Uterus (tissue), 4 donors: ENCODE results near the gene SGSM2. TPM values are rescaled to one million over a fixed set of nuclear protein-coding genes. Genes with fewer than 3 reads are reported as not detected.

Experiments
- DNase-seq, 2 donors: peaks; one replicate each; pipeline ENCODE4 v3.0.0-alpha.2; 2019 to 2020
- H3K27ac ChIP-seq, 2 donors: fragments of 200-600 bp; sonication (generic); 1 replicate in 1 of 2; 2 replicates in 1 of 2; pipeline ENCODE4 v1.5.1; 2016 to 2018
- H3K27me3 ChIP-seq, 2 donors: fragments of 200-600 bp; sonication (generic); one replicate each; pipeline ENCODE4 v1.5.1; 2018 to 2019; ENCODE audit warnings: control low read depth in 1 of 2
- H3K36me3 ChIP-seq, 2 donors: fragments of 200-600 bp; sonication (generic); one replicate each; pipeline ENCODE4 v1.5.1; 2019; ENCODE audit warnings: control low read depth in 1 of 2
- H3K4me1 ChIP-seq, 2 donors: fragments of 200-600 bp; sonication (generic); one replicate each; pipeline ENCODE4 v1.5.1; 2018 to 2019; ENCODE audit warnings: control low read depth in 1 of 2
- H3K4me3 ChIP-seq, 2 donors: fragments of 200-600 bp; sonication (generic); 1 replicate in 1 of 2; 2 replicates in 1 of 2; pipeline ENCODE4 v1.5.1; 2018 to 2019; ENCODE audit warnings: mild to moderate bottlenecking in 1 of 2
- H3K9me3 ChIP-seq, 2 donors: fragments of 200-600 bp; sonication (generic); one replicate each; pipeline ENCODE4 v1.5.1; 2019; ENCODE audit warnings: control low read depth in 1 of 2
- CTCF ChIP-seq, 4 experiments: fragments of 200-600 bp in 2 of 4; fragments of 450-650 bp in 2 of 4; sonication (generic) in 2 of 4; IDR thresholded peaks; one replicate each; pipeline ENCODE4 v1.5.1; 2016 to 2019; ENCODE audit warnings: antibody characterized with exemption in 4 of 4, mild to moderate bottlenecking in 2 of 4, moderate library complexity in 1 of 4
- POLR2A ChIP-seq, 2 donors: fragments of 450-650 bp; IDR thresholded peaks; one replicate each; pipeline ENCODE4 v1.6.1; 2016; ENCODE audit warnings: antibody characterized with exemption in 2 of 2, mild to moderate bottlenecking in 1 of 2, moderate library complexity in 1 of 2
- intact Hi-C: fragments of 100-400 bp; cut with DNase I; formaldehyde crosslinking; loops from one replicate; pipeline ENCODE4 v1.15.1; 2023; ENCODE audit warnings: low total_unique reads
- total RNA-seq, 4 donors: library from RNA; depleted of rRNA in 3 of 4; stranded (reverse); fragments of >200 nt in 3 of 4; gene quantifications; one replicate each; pipeline versions ENCODE4 v1.1.0 to v1.2.4, GENCODE V29; 2014 to 2023
- donor health status: DM: yes; HTN: yes; CAD: no.

SGSM2 gene
- total RNA-seq, 4 donors from 2014 or later, result 13.2 to 77.5 (median 51.2) TPM

DNA sequence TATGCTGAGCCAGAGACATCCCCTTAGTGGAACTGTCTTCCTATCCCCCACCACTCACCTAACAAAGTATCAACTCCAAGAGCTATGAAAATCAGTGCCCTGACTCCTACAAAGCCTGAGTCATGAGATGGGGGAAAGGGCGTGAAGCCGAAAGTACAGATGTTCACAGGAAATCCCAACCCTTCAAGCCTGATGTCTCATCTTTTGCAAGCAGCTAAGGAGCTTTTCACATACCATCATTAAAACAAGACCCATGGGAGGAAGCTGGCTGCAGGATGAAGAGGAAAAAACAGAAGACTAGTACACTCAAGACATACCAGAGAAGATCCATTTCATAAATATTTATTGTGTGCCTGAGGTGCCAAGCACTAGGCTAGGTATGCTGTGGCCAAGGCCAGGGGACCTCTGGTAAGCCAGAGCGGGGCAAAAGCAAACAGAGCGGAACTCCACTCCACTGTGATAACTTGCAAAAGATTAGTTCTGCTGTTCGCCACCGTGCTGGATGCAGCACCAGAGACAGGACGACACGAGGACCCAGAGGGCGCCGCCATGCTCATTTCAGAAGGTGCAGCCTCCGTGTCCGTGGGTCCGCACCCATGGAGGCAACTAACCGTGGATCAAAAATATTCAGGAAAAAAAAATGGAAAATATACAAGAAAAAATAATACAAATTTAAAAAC lies 68.1 kb downstream of the SGSM2 start:
- intact Hi-C loops, result no loop called here
- Histone ChIP-seq H3K9me3 (no peaks in the 10 kb centered on the region), H3K4me3 (no peak overlapping the region), H3K36me3 (no peaks in the 10 kb centered on the region), H3K27me3 (no peaks in the 10 kb centered on the region), H3K4me1 (peaks cover 0 to 18% of the 10 kb centered on the region in 2 donors), H3K27ac (peak overlapping the region; percentile 83 to 100)
- no peak for DNase-seq
- no peak for TF ChIP-seq CTCF (IDR thresholded peaks at IDR 0.05)
- TF ChIP-seq POLR2A (IDR thresholded peaks at IDR 0.05), result no peak

- H3K4me3 ChIP-seq, result no peak overlapping the region
Measured at GRCh38 chr17:2406271-2406902, 69.1 kb downstream of the SGSM2 start.

DNA sequence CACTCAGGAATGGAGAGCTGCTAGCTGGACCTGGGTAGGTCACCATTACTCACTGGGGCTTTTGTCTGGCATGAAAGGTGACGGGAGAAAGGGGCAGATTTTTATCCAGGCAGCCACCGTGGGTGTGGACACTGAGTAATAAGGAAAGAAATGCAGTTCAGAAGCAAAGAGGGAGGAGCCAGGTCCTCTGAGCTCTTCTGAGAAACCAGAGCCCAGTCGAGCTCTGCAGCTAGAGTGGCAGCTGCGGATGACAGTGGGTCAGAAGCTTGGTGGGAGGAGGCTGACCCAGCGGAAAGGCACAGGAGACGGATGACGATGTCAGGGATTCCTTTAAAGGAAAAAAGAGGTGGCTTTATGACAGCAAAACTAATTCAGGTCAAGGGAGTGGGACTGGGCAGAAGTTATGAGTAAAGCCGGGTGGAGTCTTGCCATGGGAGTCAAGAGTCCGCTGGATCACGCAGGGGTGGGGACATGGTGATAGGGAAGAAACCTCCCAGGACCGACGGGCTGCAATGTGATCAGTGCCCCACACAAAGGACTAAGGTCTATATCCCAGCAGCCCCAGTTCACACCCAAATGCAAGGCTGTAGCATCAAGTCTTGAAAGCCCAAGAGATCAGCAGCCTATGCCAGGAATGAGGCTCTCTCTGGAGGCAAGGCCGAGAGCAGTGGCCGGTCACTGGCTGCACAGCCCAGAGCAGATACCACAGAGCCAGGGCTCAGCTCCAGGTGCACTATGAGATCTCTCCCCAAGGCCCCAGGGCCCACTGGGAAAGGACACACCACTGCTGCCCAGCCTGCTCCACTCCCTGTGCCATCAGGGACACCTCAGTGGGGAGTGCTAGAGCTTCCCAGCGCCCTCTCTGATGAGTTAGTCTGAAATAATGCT lies 69.8 kb downstream of the SGSM2 start:
- peak in 1 of 2 donors; percentile 41 for TF ChIP-seq POLR2A (IDR thresholded peaks at IDR 0.05)
- TF ChIP-seq CTCF (IDR thresholded peaks at IDR 0.05), result no peak
- Histone ChIP-seq H3K4me3 (no peak overlapping the region), H3K9me3 (no peaks in the 10 kb centered on the region), H3K4me1 (peaks cover 0 to 17% of the 10 kb centered on the region in 2 donors), H3K36me3 (no peaks in the 10 kb centered on the region), H3K27me3 (no peaks in the 10 kb centered on the region), H3K27ac (peak overlapping the region; percentile 83 to 100)
- intact Hi-C loops, result no loop called here
- peak; percentile 75 to 78 for DNase-seq

More at GRCh38 chr17:2406271-2406902, 69.1 kb downstream of the SGSM2 start:
- no peaks in the 10 kb centered on the region for H3K36me3 ChIP-seq
- TF ChIP-seq POLR2A (IDR thresholded peaks at IDR 0.05) (no peak), CTCF (IDR thresholded peaks at IDR 0.05) (no peak)
- peak overlapping the region; percentile 83 to 100 for H3K27ac ChIP-seq
- peaks cover 0 to 18% of the 10 kb centered on the region in 2 donors for H3K4me1 ChIP-seq
- H3K9me3 ChIP-seq, result no peaks in the 10 kb centered on the region
- no peak for DNase-seq
- H3K27me3 ChIP-seq, result no peaks in the 10 kb centered on the region
- intact Hi-C loops, result no loop called here

- TF ChIP-seq POLR2A (IDR thresholded peaks at IDR 0.05), result no peak
- no peak for TF ChIP-seq CTCF (IDR thresholded peaks at IDR 0.05)
- intact Hi-C loops, result no loop called here
- H3K9me3 ChIP-seq, result no peaks in the 10 kb centered on the region
- no peak overlapping the region for H3K27ac ChIP-seq
- H3K27me3 ChIP-seq, result no peaks in the 10 kb centered on the region
- no peak overlapping the region for H3K4me3 ChIP-seq
- DNase-seq, result no peak
- H3K36me3 ChIP-seq, result no peaks in the 10 kb centered on the region
- H3K4me1 ChIP-seq, result peaks cover 0 to 9% of the 10 kb centered on the region in 2 donors
Measured at GRCh38 chr17:2410951-2411350, 73.7 kb downstream of the SGSM2 start.
